ENCODE results near the gene RIN2. TPM values are rescaled to one million over a fixed set of nuclear protein-coding genes. Genes with fewer than 3 reads are reported as not detected.
A peak's percentile ranks its signal among the peaks of the same experiment; 100 is the strongest.

The RIN2 gene
- total and polyA plus RNA-seq, 7 donors: 4.4 to 33.4 (median 18.9) TPM

DNA sequence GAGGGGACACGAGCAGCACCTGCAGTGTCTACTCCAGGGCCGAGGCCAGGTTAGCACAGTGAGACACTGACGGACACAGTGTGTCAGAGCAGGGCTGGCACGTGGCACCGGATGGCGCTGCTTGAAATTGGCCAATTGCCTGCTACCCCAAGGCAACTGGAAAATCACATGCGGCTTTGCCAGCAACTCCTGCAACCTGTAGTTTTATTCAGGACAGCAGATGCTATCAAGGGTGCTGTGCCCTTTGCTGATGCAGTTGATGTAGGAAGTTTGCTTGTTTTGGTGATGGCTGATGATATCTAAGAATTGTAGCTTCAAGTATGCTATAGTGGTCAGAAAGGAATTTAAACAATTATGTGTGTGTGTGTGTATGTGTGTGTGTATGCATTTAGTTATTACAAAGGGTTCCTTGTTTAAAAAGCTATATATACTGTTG is 25.9 kb downstream of the RIN2 start:
- 22 to 29% (median 25%) methylated on average over 7 of the region's 7 CpGs for WGBS, 3 donors
- Histone ChIP-seq H3K9me3 (peaks cover 8% of the 10 kb centered on the region), H3K4me1 (peaks cover 39% of the 10 kb centered on the region), H3K27me3 (ENCODE audit: insufficient read depth in 3 of 3, low read length in 2 of 3) (no peaks in the 10 kb centered on the region), H3K36me3 (ENCODE audit: insufficient read depth in 1 of 2, low read depth in 1 of 2) (no peaks in the 10 kb centered on the region), H3K4me3 (no peak overlapping the region), H3K27ac (peak overlapping the region; percentile 46)
- intact Hi-C loops (cut with DNase I): loop anchor here (2.0 to 10.0 kb wide), 4 partner anchors 89 to 213 kb away; no protein-coding TSS in a partner anchor
- DNase-seq (peak in 1 of 2 donors; percentile 22), ATAC-seq (peak in 3 of 4 donors; percentile 25 to 47 (median 37))
- TF ChIP-seq, protein P1, sequence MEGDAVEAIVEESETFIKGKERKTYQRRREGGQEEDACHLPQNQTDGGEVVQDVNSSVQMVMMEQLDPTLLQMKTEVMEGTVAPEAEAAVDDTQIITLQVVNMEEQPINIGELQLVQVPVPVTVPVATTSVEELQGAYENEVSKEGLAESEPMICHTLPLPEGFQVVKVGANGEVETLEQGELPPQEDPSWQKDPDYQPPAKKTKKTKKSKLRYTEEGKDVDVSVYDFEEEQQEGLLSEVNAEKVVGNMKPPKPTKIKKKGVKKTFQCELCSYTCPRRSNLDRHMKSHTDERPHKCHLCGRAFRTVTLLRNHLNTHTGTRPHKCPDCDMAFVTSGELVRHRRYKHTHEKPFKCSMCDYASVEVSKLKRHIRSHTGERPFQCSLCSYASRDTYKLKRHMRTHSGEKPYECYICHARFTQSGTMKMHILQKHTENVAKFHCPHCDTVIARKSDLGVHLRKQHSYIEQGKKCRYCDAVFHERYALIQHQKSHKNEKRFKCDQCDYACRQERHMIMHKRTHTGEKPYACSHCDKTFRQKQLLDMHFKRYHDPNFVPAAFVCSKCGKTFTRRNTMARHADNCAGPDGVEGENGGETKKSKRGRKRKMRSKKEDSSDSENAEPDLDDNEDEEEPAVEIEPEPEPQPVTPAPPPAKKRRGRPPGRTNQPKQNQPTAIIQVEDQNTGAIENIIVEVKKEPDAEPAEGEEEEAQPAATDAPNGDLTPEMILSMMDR (IDR thresholded peaks at IDR 0.05): no peak

DNA sequence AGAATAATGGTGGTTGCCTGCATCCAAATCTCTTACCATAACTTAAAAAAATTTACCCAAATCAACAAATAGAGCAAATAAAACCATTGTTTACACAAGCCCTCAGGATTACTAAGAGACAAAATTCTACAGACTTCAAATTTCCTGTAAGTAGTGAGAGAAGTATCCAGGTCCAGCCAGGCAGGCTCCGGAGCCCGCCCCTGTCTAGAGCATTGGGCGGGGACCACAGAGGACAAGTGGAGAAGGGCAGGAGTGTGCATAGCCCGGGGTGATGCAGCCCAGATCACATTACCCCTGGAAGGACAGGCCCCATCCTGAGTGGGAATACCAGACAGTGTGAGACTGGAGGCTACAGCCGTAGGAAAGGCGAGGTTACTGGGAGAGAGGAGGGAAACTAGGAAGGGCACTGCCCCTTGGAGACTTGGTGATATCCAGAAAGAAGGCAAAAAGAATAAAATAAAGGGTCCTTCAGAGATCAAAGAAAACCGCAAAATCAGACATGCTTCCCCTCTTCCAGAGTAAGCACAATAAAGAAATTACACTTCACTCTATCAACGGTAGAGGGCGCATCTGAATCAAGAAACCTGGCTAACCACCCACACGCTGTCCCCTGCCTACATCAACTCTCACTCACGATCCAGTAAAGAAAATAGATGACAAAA is 26.6 kb downstream of the RIN2 start:
- WGBS, 3 donors: 9 to 17% (median 14%) methylated on average over 11 of the region's 11 CpGs
- Histone ChIP-seq H3K9me3 (peaks cover 9% of the 10 kb centered on the region), H3K4me3 (peak overlapping the region; percentile 16), H3K27ac (peak overlapping the region; percentile 63), H3K4me1 (peaks cover 39% of the 10 kb centered on the region), H3K27me3 (ENCODE audit: insufficient read depth in 3 of 3, low read length in 2 of 3) (no peaks in the 10 kb centered on the region), H3K36me3 (ENCODE audit: insufficient read depth in 1 of 2, low read depth in 1 of 2) (no peaks in the 10 kb centered on the region)
- intact Hi-C loops (cut with DNase I): loop anchor here (2.0 to 10.0 kb wide), 5 partner anchors 90 to 213 kb away; no protein-coding TSS in a partner anchor
- TF ChIP-seq, protein P1 (IDR thresholded peaks at IDR 0.05): peak; percentile 81
- DNase-seq: peak; percentile 44 to 67
- peak; percentile 84 to 91 (median 87) for ATAC-seq

DNA sequence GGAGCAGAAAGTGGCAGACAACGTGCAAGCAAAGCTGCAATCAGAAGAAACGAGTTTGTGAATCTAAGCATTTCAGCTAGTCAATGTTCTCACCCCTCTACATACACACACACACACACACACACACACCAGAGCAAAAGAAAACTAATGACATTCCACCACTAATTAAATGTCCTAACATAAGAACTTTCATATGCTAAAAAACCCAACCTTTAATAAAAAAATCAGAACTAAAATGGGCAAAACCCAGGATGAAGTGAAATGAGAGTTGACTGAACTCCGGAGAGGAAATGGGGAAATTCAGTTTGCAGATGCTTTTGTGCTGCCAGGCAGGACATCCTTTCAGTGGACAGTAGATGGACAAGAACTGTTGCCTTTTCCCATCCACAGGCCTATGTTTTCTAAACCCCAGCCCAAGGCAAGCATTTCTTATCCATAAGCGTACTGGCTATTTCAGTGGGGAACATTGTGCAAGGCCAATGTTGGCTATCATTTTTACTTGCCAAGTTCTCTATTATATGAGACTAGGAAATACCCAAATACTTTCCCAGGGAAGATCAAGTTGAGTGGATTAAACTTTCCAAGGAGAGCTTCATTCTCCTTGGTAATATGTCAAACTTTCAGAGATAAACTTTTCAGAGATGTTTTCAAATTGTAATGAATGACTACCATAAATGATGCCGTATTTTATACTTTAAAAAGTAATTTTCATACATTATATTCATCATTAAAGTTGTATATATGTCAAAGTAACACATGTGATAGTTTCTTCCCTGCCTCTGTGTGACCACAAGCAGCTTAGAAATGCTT is 27.3 kb downstream of the RIN2 start:
- H3K4me3 ChIP-seq: no peak overlapping the region
- WGBS, 3 donors: 32 to 44% (median 38%) methylated on average over 5 of the region's 5 CpGs
- no peak for DNase-seq
- TF ChIP-seq, protein P1 (IDR thresholded peaks at IDR 0.05): no peak
- intact Hi-C loops (cut with DNase I): loop anchor here (2.0 to 10.0 kb wide), 4 partner anchors 91 to 209 kb away; no protein-coding TSS in a partner anchor
- peak overlapping the region; percentile 48 for H3K27ac ChIP-seq
- peaks cover 9% of the 10 kb centered on the region for H3K9me3 ChIP-seq
- no peaks in the 10 kb centered on the region for H3K27me3 ChIP-seq (ENCODE audit: insufficient read depth in 3 of 3, low read length in 2 of 3)
- ATAC-seq: peak in 3 of 4 donors; percentile 20 to 48 (median 25)
- peaks cover 39% of the 10 kb centered on the region for H3K4me1 ChIP-seq
- H3K36me3 ChIP-seq (ENCODE audit: insufficient read depth in 1 of 2, low read depth in 1 of 2): no peaks in the 10 kb centered on the region

DNA sequence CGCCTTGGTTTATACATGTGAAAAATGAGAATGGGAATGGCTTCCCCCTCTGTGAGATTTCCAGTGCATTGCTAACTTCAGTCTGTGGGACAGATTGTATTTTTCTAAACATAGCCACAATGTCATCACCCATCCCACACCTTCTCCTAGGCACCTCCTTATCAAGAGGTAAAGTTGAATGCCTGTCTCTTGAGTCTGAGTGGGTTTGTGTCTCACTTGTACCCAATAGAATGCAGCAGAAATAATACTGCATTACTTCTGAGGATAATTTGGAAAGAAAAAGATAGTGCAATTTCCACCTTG is 27.9 kb downstream of the RIN2 start:
- DNase-seq: no peak
- Histone ChIP-seq H3K4me1 (peaks cover 39% of the 10 kb centered on the region), H3K4me3 (no peak overlapping the region), H3K27me3 (ENCODE audit: insufficient read depth in 3 of 3, low read length in 2 of 3) (no peaks in the 10 kb centered on the region), H3K27ac (peak overlapping the region; percentile 48), H3K9me3 (peaks cover 9% of the 10 kb centered on the region), H3K36me3 (ENCODE audit: insufficient read depth in 1 of 2, low read depth in 1 of 2) (no peaks in the 10 kb centered on the region)
- 81 to 100% (median 88%) methylated on average over 1 of the region's 1 CpG for WGBS, 3 donors
- peak in 3 of 4 donors; percentile 22 to 56 (median 44) for ATAC-seq
- intact Hi-C loops (cut with DNase I): loop anchor here (2.0 to 10.0 kb wide), 4 partner anchors 91 to 209 kb away; no protein-coding TSS in a partner anchor
- TF ChIP-seq, protein P1 (IDR thresholded peaks at IDR 0.05): no peak

All from psoas muscle (tissue), 8 donors.